HG03439 (cell line): ENCODE measurements around the gene CPLANE1.
A peak's percentile ranks its signal among the peaks of the same experiment; 100 is the strongest.
"Not testable (repeated sequence)": the region's sequence is repeated elsewhere in the genome, so short reads cannot be mapped to it uniquely, and the experiment has no call there.

Experiments
- ATAC-seq: cut with Tn5 transposase; IDR thresholded peaks from one replicate; pipeline ENCODE4 v1.9.1; 2021; ENCODE audit warnings: mild to moderate bottlenecking, moderate library complexity; ENCODE audit not compliant: unreplicated experiment

CPLANE1 gene

GRCh38 chr5:37132646-37133045 lies 116.5 kb downstream of the CPLANE1 start:
- no peak for ATAC-seq

DNA sequence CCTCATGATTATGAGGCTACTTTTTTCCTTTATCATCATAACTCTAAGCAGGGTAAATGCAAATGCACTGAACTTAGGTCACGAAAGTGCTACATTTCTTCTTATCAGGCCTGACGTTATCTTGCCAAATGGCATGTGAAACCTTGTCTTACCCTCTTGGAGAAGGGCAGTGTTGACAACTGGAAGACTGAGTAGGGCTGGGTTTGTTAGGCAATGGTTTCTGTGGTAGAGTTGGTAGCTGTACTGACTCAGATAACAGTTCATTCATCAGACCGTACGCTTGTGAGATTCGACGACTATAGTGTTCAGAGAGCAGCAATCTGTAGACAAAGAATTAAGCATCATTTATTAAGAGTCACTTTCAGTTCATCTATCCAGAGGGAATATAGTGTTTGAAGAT lies 127.7 kb downstream of the CPLANE1 start:
- ATAC-seq = no peak

GRCh38 chr5:37121027-37121426 lies 128.1 kb downstream of the CPLANE1 start:
- no peak for ATAC-seq

GRCh38 chr5:37120270-37120669 lies 128.9 kb downstream of the CPLANE1 start:
- ATAC-seq = no peak

GRCh38 chr5:37116359-37116758 lies 132.8 kb downstream of the CPLANE1 start:
- no peak for ATAC-seq

- peak; percentile 40 for ATAC-seq
Observed at GRCh38 chr5:37112383-37112991, 136.7 kb downstream of the CPLANE1 start.

GRCh38 chr5:37111426-37112382 lies 137.5 kb downstream of the CPLANE1 start:
- ATAC-seq = peak; percentile 90

GRCh38 chr5:37110135-37110534 lies 139.0 kb downstream of the CPLANE1 start:
- ATAC-seq = no peak

DNA sequence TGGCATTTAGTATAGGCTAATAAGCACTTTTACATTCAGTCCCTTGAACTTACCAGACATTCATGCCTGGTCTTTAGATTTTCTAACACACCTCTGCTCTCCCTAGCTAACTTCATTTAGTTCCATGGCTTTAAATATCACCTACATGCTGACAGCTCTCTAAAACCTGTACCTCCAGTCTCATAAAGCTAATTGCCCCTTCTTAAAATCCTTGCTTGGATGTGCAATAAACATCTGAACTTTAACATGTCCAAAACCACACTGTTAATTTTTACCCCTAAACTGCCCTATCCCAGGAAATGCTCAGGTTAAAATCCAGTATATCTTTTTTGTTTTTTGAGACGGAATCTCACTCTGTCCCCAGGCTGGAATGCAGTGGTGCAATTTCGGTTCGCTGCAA lies 139.8 kb downstream of the CPLANE1 start:
- no peak for ATAC-seq

DNA sequence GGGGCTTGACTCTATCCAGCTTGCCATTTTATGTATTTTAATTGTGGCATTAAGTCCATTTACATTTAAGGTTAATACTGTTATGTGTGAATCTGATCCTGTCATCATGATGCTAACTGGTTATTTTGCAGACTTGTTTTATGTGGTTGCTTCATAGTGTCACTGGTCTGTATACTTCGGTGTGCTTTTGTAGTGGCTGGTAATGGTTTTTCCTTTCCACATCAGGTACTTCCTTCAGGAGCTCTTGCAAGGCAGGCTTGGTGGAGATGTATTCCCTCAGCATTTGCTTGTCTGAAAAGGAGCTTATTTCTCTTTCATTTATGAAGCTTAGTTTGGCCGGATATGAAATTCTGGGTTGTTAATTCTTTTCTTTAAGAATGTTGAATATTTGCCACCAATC lies 145.9 kb downstream of the CPLANE1 start:
- ATAC-seq = no peak

- ATAC-seq = not testable (repeated sequence)
Observed at GRCh38 chr5:37099267-37099666, 149.9 kb downstream of the CPLANE1 start.

DNA sequence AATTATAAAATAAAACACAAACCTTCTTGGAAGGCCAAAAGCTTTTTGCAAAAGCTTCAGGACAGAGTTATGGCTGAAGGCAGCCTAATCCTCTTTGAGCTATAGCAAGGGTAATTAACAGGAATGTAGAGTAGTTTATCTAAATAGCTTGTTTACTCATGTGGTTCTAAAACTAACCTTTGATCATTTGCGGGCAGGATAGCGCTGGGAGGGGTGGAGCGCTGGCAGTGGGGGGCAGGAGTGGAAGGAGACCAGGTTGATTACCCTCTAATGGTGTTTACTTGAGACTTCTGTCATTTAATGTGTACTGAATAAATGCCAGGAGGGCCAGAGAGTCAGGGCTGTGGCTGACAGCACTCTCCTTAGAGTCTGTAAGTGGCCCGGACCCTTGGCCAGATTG lies 155.4 kb downstream of the CPLANE1 start:
- not testable (repeated sequence) for ATAC-seq

DNA sequence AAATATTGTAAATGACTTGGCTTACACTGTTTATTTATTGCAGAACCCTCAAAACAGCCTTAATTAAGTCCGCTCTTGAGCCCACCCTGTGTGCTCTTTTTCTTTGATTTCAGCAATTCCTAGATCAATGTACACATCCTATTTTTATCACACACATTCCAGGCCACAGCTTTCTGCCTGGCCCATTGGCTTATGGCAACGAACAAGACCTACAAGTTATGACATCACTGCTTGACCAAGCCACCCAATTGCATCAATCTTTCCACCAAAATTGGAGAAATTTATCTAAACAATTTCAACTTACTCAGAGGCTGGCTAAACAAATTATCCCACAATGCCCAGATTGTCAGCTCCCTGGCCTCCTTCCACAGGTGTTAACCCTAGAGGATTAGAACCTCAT lies 158.4 kb downstream of the CPLANE1 start:
- no peak for ATAC-seq

- no peak for ATAC-seq
Observed at GRCh38 chr5:37090123-37090726, 159.0 kb downstream of the CPLANE1 start.

DNA sequence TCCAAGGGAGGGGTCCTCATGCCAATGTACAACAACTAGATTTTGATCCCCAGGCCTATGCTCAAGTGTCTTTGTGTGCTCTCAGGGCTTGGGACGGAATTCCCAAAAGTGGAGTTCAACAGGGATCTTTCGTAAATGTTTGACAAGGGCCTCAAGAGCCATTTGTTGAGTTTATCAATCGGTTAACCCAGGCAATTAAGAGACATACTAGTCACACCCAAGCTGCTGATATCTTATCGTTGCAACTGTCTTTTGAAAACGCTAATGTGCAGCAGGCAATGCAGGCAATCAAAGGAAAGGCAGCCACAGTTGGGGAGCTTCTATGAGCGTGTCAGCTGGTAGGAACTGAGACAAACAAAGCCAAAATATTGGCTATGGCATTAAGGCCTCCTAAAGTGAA lies 161.2 kb downstream of the CPLANE1 start:
- no peak for ATAC-seq

- no peak for ATAC-seq
Observed at GRCh38 chr5:37086466-37087173, 162.6 kb downstream of the CPLANE1 start.

- not testable (repeated sequence) for ATAC-seq
Observed at GRCh38 chr5:37086026-37086425, 163.2 kb downstream of the CPLANE1 start.

DNA sequence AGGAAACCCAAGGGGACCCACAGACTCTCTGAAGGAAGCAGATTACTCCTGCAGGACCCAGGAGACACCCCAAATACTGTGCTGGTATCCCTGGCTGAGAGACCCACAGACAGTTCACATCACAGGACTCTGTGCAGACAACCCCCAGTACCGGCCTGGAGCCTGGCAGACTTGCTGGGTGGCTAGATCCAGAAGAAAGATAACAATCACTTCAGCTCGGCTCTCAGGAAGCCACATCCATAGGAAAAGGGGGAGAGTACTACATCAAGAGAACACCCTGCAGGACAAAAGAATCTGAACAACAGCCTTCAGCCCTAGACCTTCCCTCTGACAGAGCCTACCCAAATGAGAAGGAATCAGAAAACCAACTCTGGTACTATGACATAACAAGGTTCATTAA lies 166.2 kb downstream of the CPLANE1 start:
- not testable (repeated sequence) for ATAC-seq

- ATAC-seq = no peak
Observed at GRCh38 chr5:37080697-37081096, 168.5 kb downstream of the CPLANE1 start.

DNA sequence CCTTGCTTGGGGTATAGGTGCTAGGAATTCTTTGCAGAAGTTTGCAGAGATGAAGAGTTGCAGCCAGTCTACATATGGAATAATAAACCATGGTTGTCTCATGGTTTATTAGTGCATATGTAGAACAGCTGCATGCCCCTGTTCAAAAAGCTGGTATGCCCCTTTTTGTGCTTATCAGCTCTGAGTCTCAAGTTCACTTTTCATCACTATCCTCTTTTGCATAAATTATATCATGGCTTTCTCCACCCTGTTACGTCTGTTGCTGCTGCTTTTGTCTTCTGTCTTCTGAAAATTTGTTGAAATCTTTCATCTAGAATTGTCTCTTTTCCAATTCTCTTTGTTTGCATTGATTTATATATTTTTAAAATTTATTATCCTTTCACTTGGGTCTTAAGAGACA lies 172.0 kb downstream of the CPLANE1 start:
- ATAC-seq = no peak

- no peak for ATAC-seq
Observed at GRCh38 chr5:37075399-37075950, 173.7 kb downstream of the CPLANE1 start.
